A549 (cell line): Measurements from ENCODE around the gene GREB1. TPM values are rescaled to one million over a fixed set of nuclear protein-coding genes. Genes with fewer than 3 reads are reported as not detected.

Experiments used
- ATAC-seq, 2 experiments: fragments of 200-7000 bp in 1 of 2; fragments of >200 bp in 1 of 2; cut with Nextera tagmentation in 1 of 2; cut with Tn5 transposase in 1 of 2; 3 replicates each; pipeline versions ENCODE4 v1.8.0 to v1.9.1; 2018 to 2020; ENCODE audit warnings: mild to moderate bottlenecking in 1 of 2, moderate library complexity in 1 of 2
- CTCF ChIA-PET: fragments of 300-600 bp; sonication (Branson Sonifier 250); formaldehyde crosslinking; extraction: SDS; loops from one replicate; lab custom pipeline; 2021; ENCODE audit warnings: antibody characterized with exemption, inconsistent platforms; lab: Yijun Ruan, JAX
- POLR2A ChIA-PET: fragments of 350-600 bp; formaldehyde crosslinking; extraction: SDS; loops from one replicate; lab custom pipeline; 2021; ENCODE audit warnings: antibody characterized with exemption, inconsistent platforms; lab: Yijun Ruan, JAX
- DNase-seq, 2 experiments: peaks; one replicate each; pipeline versions ENCODE4 v3.0.0 to v3.0.0-alpha.2; 2011 to 2016; ENCODE audit warnings: low read depth in 1 of 2, low spot score in 1 of 2
- FAIRE-seq: peaks from 2 replicates; lab custom pipeline; 2011; peaks lifted over from hg19 to GRCh38; lab: Jason Lieb, UNC
- H3K27ac ChIP-seq, 2 experiments: fragments of >200 bp; sonication (Bioruptor Twin); formaldehyde crosslinking; 3 replicates each; pipeline ENCODE4 v1.5.1; 2016 to 2017
- H3K4me1 ChIP-seq: fragments of >200 bp; sonication (Bioruptor Twin); formaldehyde crosslinking; 3 replicates; pipeline ENCODE4 v1.6.1; 2016
- H3K4me2 ChIP-seq: fragments of >200 bp; sonication (Bioruptor Twin); formaldehyde crosslinking; 3 replicates; pipeline ENCODE4 v1.6.1; 2016
- H3K4me3 ChIP-seq: fragments of >200 bp; sonication (Bioruptor Twin); formaldehyde crosslinking; 3 replicates; pipeline ENCODE4 v1.5.1; 2016
- H3K9me3 ChIP-seq: fragments of >200 bp; sonication (Bioruptor Twin); formaldehyde crosslinking; 3 replicates; pipeline ENCODE4 v1.6.1; 2016
- BHLHE40 ChIP-seq: IDR thresholded peaks from 2 replicates; pipeline ENCODE4 v1.6.1; 2012; ENCODE audit warnings: low read depth, low read length, inconsistent platforms
- CEBPB ChIP-seq, 2 experiments: fragments of >200 bp in 1 of 2; sonication (Bioruptor Twin) in 1 of 2; formaldehyde crosslinking in 1 of 2; IDR thresholded peaks; 2 replicates each; pipeline ENCODE4 v1.6.1; 2012 to 2016
- ESRRA ChIP-seq: fragments of 150-350 bp; IDR thresholded peaks from 2 replicates; pipeline ENCODE4 v1.6.1; 2014; ENCODE audit warnings: mild to moderate bottlenecking, low read length, borderline replicate concordance
- FOSB ChIP-seq: fragments of 250-450 bp; sonication (Bioruptor Pico); IDR thresholded peaks from 2 replicates; pipeline ENCODE4 v1.5.0; 2020; ENCODE audit warnings: mild to moderate bottlenecking, moderate library complexity
- FOSL2 ChIP-seq, 2 experiments: fragments of 450-650 bp in 1 of 2; fragments of >200 bp in 1 of 2; sonication (Bioruptor Twin) in 1 of 2; formaldehyde crosslinking; IDR thresholded peaks; 2 replicates each; pipeline versions ENCODE4 v1.5.0 to v1.6.1; 2016 to 2020; ENCODE audit warnings: mild to moderate bottlenecking in 1 of 2, moderate library complexity in 1 of 2
- FOXS1 ChIP-seq: fragments of 250-450 bp; sonication (Bioruptor Pico); IDR thresholded peaks from 2 replicates; pipeline ENCODE4 v1.5.0; 2020; ENCODE audit warnings: mild to moderate bottlenecking, moderate library complexity
- GATA3 ChIP-seq: IDR thresholded peaks from 2 replicates; pipeline ENCODE4 v1.6.1; 2012; ENCODE audit warnings: borderline replicate concordance
- HES2 ChIP-seq: fragments of >200 bp; sonication (Bioruptor Twin); formaldehyde crosslinking; IDR thresholded peaks from 2 replicates; pipeline ENCODE4 v1.6.1; 2016
- HOXB13 ChIP-seq: fragments of 250-450 bp; sonication (Bioruptor Pico); IDR thresholded peaks from 2 replicates; pipeline ENCODE4 v1.5.0; 2020; ENCODE audit warnings: low read depth, mild to moderate bottlenecking, moderate library complexity
- JUNB ChIP-seq: fragments of >200 bp; sonication (Bioruptor Twin); formaldehyde crosslinking; IDR thresholded peaks from 2 replicates; pipeline ENCODE4 v1.6.1; 2016
- KDM1A ChIP-seq: fragments of 200-600 bp; sonication (generic); IDR thresholded peaks from 2 replicates; pipeline ENCODE4 v1.6.1; 2016; ENCODE audit warnings: low read depth, mild to moderate bottlenecking
- PHF8 ChIP-seq: fragments of 200-600 bp; sonication (generic); IDR thresholded peaks from 2 replicates; pipeline ENCODE4 v1.6.1; 2016; ENCODE audit warnings: low read depth, mild to moderate bottlenecking, antibody characterized with exemption, moderate library complexity, borderline replicate concordance
- POLR2AphosphoS2 ChIP-seq: conservative IDR thresholded peaks from 2 replicates; pipeline ENCODE4 v1.6.1; 2012; ENCODE audit warnings: low read length, improper control_type of control experiment, inconsistent platforms
- RAD21 ChIP-seq, 2 experiments: fragments of >200 bp in 1 of 2; sonication (Bioruptor Twin) in 1 of 2; formaldehyde crosslinking in 1 of 2; IDR thresholded peaks in 1 of 2; conservative IDR thresholded peaks in 1 of 2; 2 replicates in 1 of 2; 3 replicates in 1 of 2; pipeline ENCODE4 v1.6.1; 2012 to 2018; ENCODE audit warnings: inconsistent platforms in 1 of 2
- RCOR1 ChIP-seq: fragments of 150-350 bp; IDR thresholded peaks from 2 replicates; pipeline ENCODE4 v1.6.1; 2014; ENCODE audit warnings: antibody characterized with exemption, low read length, low read depth
- RFX5 ChIP-seq: fragments of 450-650 bp; IDR thresholded peaks from 2 replicates; pipeline ENCODE4 v1.7.1; 2014; ENCODE audit warnings: antibody characterized with exemption, mild to moderate bottlenecking, moderate library complexity
- SMC3 ChIP-seq: fragments of >200 bp; sonication (Bioruptor Twin); formaldehyde crosslinking; IDR thresholded peaks from 3 replicates; pipeline ENCODE4 v1.6.1; 2018; ENCODE audit warnings: inconsistent platforms
- USF2 ChIP-seq: fragments of 450-650 bp; IDR thresholded peaks from 2 replicates; pipeline ENCODE4 v1.6.1; 2014; ENCODE audit warnings: antibody characterized with exemption
- ZNF302 ChIP-seq: fragments of 250-450 bp; sonication (Bioruptor Pico); IDR thresholded peaks from 2 replicates; pipeline ENCODE4 v1.9.0; 2021; ENCODE audit warnings: inconsistent platforms, mild to moderate bottlenecking, moderate library complexity
- WGBS: methylation state at CpG from one replicate; pipeline ENCODE4 v1.1.6; 2017; ENCODE audit errors: missing lambda C conversion rate; 5-methylcytosine and 5-hydroxymethylcytosine counted together
- polyA plus RNA-seq, 4 experiments: library from polyadenylated mRNA; depleted of rRNA in 3 of 4; stranded (reverse); fragments of >200 nt; fragmentation: RNase III in 1 of 4; extraction: RNeasy Plus Mini Kit Qiagen cat#74134 plus additional on column Dnase treatment in 1 of 4; gene quantifications; 2 replicates in 3 of 4; 3 replicates in 1 of 4; pipeline ENCODE4 v1.2.3, GENCODE V29; 2011 to 2017
- TF ChIP-seq, protein P1 (sequence below): IDR thresholded peaks from 2 replicates; pipeline ENCODE4 v1.6.1; 2012
- TF ChIP-seq, protein P2 (sequence below): IDR thresholded peaks from 2 replicates; pipeline ENCODE4 v1.6.1; 2012
- TF ChIP-seq, protein P3 (sequence below): fragments of 250-450 bp; sonication (Bioruptor Pico); IDR thresholded peaks from 2 replicates; pipeline ENCODE4 v1.5.0; 2020; ENCODE audit warnings: low read depth, mild to moderate bottlenecking, moderate library complexity
- TF ChIP-seq, protein P4 (sequence below): fragments of >200 bp; sonication (Bioruptor Twin); formaldehyde crosslinking; IDR thresholded peaks from 3 replicates; pipeline ENCODE4 v1.5.1; 2016

Gene GREB1
- polyA plus RNA-seq, 2 of the 4 experiments (the other 2 are of a cell fraction), result 1.1 to 1.3 TPM

DNA sequence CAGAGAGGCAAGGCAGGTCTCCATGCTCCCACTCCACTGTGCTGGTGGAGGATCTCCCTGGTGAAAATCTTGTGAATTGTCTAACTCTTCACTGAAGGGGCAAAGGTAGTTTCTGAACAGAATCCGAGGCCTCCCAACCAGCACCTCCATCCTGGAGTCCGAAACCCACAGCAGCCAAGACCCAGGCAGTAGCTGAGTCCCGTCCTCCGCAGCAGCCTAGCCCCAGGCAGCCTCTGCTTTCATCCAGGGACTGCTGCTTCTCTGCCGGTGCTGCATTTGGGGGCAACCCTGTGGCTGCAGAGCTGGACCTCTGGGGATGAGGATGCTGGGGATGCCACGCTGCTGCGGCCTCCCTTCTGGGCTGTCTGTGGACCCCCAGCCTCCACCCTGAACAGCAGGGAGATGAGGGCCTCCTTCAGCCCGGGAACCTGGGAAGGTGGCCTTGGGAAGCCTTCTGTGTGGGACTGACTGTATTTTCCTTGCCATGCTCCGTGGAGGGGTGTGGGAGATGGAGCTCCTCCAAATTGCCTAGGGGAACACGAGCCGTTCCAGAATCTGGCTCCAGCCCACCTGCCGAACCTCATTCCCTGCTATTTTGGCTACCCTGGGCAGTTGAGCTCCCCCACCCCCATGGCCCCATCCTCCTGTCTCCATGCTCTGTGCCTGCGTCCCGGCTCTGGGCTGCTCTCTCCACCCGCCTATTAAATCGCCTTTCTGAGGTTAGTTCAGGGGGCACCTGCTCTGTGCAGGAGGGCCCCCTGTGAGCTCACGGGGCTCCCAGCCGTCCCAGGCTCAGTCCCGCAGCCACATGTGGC lies 48.2 kb downstream of the GREB1 start:
- CTCF ChIA-PET, result interaction anchor here (0.5 to 12.9 kb wide), 81 partner anchors 11 to 765 kb away, joined by 3 to 350 read pairs (median 4); partner anchors contain the start of genes E2F6, GREB1 and ROCK2

GRCh38 chr2:11582612-11582861 lies 48.7 kb downstream of the GREB1 start:
- Histone ChIP-seq H3K27ac (peak overlapping the region; percentile 51 to 60; a peak in 5 of 6 replicates), H3K9me3 (no peaks in the 10 kb centered on the region), H3K4me3 (peak overlapping the region; percentile 19; the same call in 1 of the 3 replicates), H3K4me2 (peak overlapping the region; percentile 76), H3K4me1 (peaks cover 21% of the 10 kb centered on the region)
- POLR2A ChIA-PET, result interaction anchor here (1.1 to 1.2 kb wide), 3 partner anchors 105 to 450 kb away, joined by 3 to 5 read pairs (median 4); partner anchors contain the start of gene ROCK2
- FAIRE-seq (no peak), ATAC-seq (peak; percentile 60 to 73), DNase-seq (no peak)
- 0% methylated on average over 5 of the region's 11 CpGs for WGBS
- CTCF ChIA-PET, result interaction anchor here (0.6 to 12.9 kb wide), 81 partner anchors 11 to 860 kb away, joined by 3 to 350 read pairs (median 4); partner anchors contain the start of genes E2F6, GREB1 and ROCK2
- TF ChIP-seq, protein P1, sequence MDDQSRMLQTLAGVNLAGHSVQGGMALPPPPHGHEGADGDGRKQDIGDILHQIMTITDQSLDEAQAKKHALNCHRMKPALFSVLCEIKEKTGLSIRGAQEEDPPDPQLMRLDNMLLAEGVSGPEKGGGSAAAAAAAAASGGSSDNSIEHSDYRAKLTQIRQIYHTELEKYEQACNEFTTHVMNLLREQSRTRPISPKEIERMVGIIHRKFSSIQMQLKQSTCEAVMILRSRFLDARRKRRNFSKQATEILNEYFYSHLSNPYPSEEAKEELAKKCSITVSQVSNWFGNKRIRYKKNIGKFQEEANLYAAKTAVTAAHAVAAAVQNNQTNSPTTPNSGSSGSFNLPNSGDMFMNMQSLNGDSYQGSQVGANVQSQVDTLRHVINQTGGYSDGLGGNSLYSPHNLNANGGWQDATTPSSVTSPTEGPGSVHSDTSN, result no peak
- TF ChIP-seq, protein P2, sequence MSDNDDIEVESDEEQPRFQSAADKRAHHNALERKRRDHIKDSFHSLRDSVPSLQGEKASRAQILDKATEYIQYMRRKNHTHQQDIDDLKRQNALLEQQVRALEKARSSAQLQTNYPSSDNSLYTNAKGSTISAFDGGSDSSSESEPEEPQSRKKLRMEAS, result 0 out of 2 replicates have a peak, but pooled peaks have one; percentile 35

More for the DNA sequence above, 48.2 kb downstream of the GREB1 start:
- no peak for TF ChIP-seq RCOR1
- TF ChIP-seq KDM1A, result no peak
- TF ChIP-seq, protein P3, sequence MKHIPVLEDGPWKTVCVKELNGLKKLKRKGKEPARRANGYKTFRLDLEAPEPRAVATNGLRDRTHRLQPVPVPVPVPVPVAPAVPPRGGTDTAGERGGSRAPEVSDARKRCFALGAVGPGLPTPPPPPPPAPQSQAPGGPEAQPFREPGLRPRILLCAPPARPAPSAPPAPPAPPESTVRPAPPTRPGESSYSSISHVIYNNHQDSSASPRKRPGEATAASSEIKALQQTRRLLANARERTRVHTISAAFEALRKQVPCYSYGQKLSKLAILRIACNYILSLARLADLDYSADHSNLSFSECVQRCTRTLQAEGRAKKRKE (CRISPR knock-in tag), result no peak
- no peak for TF ChIP-seq ZNF302 (CRISPR knock-in tag)
- no peak for TF ChIP-seq FOSB (CRISPR knock-in tag)
- no peak for TF ChIP-seq SMC3
- no peak for TF ChIP-seq USF2
- no peak for TF ChIP-seq RFX5
- no peak for TF ChIP-seq GATA3
- TF ChIP-seq BHLHE40, result no peak
- TF ChIP-seq HOXB13 (CRISPR knock-in tag), result no peak
- TF ChIP-seq FOXS1 (CRISPR knock-in tag), result no peak
- no peak for TF ChIP-seq CEBPB (IDR thresholded peaks at IDR 0.05)
- peak overlapping the region; percentile 76 for H3K4me2 ChIP-seq
- peaks cover 21% of the 10 kb centered on the region for H3K4me1 ChIP-seq
- WGBS, result 60% methylated on average over 18 of the region's 19 CpGs
- peak overlapping the region; percentile 19; the same call in 1 of the 3 replicates for H3K4me3 ChIP-seq
- H3K27ac ChIP-seq, result peak overlapping the region; percentile 51 to 60; a peak in 5 of 6 replicates
- FAIRE-seq (no peak), DNase-seq (no peak), ATAC-seq (peak in 1 of 2 experiments; percentile 28; a peak in 4 of 6 replicates)
- H3K9me3 ChIP-seq, result no peaks in the 10 kb centered on the region
- POLR2A ChIA-PET, result interaction anchor here (1.2 kb wide), 2 partner anchors 104 to 449 kb away, joined by 3 to 4 read pairs; a partner anchor contains a TSS

GRCh38 chr2:11582862-11583752 lies 49.3 kb downstream of the GREB1 start:
- no peaks in the 10 kb centered on the region for H3K9me3 ChIP-seq
- POLR2A ChIA-PET, result interaction anchor here (1.1 to 1.2 kb wide), 3 partner anchors 105 to 450 kb away, joined by 3 to 5 read pairs (median 4); partner anchors contain the start of gene ROCK2
- DNase-seq (peak; percentile 73 to 78), ATAC-seq (peak; percentile 70 to 81), FAIRE-seq (no peak)
- CTCF ChIA-PET, result interaction anchor here (0.6 to 12.9 kb wide), 102 partner anchors 10 to 861 kb away, joined by 3 to 350 read pairs (median 4); partner anchors contain the start of genes E2F6, GREB1 and ROCK2
- peak overlapping the region; percentile 21 to 60; a peak in 4 of 6 replicates for H3K27ac ChIP-seq
- H3K4me2 ChIP-seq, result peak overlapping the region; percentile 76
- peaks cover 21% of the 10 kb centered on the region for H3K4me1 ChIP-seq
- no peak overlapping the region for H3K4me3 ChIP-seq
- 28% methylated on average over 19 of the region's 19 CpGs for WGBS
- TF ChIP-seq BHLHE40, result no peak
- no peak for TF ChIP-seq HES2
- TF ChIP-seq FOSL2 (IDR thresholded peaks at IDR 0.05), result no peak
- TF ChIP-seq FOSL2 (CRISPR knock-in tag; IDR thresholded peaks at IDR 0.05), result peak; percentile 49
- no peak for TF ChIP-seq ESRRA
- no peak for TF ChIP-seq PHF8
- no peak for TF ChIP-seq JUNB
- peak; percentile 85 to 87 for TF ChIP-seq RAD21 (conservative IDR thresholded peaks at IDR 0.05 in 1 of 2, IDR thresholded peaks at IDR 0.05 in 1 of 2)
- TF ChIP-seq POLR2AphosphoS2, result no peak
- no peak for TF ChIP-seq FOSB (CRISPR knock-in tag)
- TF ChIP-seq, protein P4, sequence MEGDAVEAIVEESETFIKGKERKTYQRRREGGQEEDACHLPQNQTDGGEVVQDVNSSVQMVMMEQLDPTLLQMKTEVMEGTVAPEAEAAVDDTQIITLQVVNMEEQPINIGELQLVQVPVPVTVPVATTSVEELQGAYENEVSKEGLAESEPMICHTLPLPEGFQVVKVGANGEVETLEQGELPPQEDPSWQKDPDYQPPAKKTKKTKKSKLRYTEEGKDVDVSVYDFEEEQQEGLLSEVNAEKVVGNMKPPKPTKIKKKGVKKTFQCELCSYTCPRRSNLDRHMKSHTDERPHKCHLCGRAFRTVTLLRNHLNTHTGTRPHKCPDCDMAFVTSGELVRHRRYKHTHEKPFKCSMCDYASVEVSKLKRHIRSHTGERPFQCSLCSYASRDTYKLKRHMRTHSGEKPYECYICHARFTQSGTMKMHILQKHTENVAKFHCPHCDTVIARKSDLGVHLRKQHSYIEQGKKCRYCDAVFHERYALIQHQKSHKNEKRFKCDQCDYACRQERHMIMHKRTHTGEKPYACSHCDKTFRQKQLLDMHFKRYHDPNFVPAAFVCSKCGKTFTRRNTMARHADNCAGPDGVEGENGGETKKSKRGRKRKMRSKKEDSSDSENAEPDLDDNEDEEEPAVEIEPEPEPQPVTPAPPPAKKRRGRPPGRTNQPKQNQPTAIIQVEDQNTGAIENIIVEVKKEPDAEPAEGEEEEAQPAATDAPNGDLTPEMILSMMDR, result peak; percentile 99; the same call in 2 of the 3 replicates
- TF ChIP-seq, protein P2, result 0 out of 2 replicates have a peak, but pooled peaks have one; percentile 5
